ENCODE measurements around the gene SLC8A2.

Gene SLC8A2

GRCh38 chr19:47507924-47508553 is 36.3 kb upstream of the SLC8A2 start:
- no peak for DNase-seq
- in situ Hi-C loops (cut with HindIII; ENCODE audit: low pct_ligation_motif_present, low pct_unique_long_range_greater_than_20kb, low sequenced_read_pairs), result no loop called here

- in situ Hi-C loops (cut with HindIII; ENCODE audit: low pct_ligation_motif_present, low pct_unique_long_range_greater_than_20kb, low sequenced_read_pairs), result no loop called here
- DNase-seq, result no peak
Observed at GRCh38 chr19:47507012-47507411, 35.3 kb upstream of the SLC8A2 start.

DNA sequence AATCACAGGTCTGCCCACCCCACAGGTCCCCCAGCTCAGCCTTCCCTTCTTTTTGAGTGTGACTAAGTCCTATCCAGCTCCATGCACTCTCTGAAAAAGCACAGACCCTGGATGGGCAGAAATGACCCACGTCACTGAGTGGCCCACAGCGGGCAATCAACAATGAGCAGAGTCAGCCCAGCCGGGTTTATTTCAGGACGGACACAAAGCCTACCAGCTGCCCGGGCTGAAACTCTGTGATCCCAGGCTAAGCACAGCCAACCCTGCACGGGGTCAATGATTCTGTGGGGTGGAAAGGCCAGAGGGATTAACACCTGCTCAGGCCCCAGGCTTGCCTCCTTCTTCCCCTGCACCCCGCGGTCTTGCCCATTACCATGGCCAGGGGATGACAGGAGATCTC is 34.8 kb upstream of the SLC8A2 start:
- DNase-seq, result no peak
- in situ Hi-C loops (cut with HindIII; ENCODE audit: low pct_ligation_motif_present, low pct_unique_long_range_greater_than_20kb, low sequenced_read_pairs), result no loop called here

GRCh38 chr19:47505506-47505905 is 33.8 kb upstream of the SLC8A2 start:
- DNase-seq, result no peak
- in situ Hi-C loops (cut with HindIII; ENCODE audit: low pct_ligation_motif_present, low pct_unique_long_range_greater_than_20kb, low sequenced_read_pairs), result no loop called here

DNA sequence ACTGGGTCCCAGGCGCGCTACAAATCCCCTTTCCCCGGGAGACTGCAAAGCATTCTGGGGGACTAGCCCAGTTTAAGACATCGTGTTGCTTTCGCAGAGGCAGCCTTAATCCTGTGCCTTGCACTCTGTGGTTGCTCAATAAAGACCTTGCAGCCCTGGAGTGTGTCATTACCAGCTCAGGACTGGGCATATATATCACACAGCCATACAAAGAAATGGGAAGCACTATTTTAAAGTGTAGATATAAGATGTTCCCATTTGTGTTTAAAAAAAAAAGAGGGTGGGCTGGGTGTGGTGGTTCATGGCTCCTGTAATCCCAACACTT is 32.1 kb upstream of the SLC8A2 start:
- in situ Hi-C loops (cut with HindIII; ENCODE audit: low pct_ligation_motif_present, low pct_unique_long_range_greater_than_20kb, low sequenced_read_pairs), result no loop called here

DNA sequence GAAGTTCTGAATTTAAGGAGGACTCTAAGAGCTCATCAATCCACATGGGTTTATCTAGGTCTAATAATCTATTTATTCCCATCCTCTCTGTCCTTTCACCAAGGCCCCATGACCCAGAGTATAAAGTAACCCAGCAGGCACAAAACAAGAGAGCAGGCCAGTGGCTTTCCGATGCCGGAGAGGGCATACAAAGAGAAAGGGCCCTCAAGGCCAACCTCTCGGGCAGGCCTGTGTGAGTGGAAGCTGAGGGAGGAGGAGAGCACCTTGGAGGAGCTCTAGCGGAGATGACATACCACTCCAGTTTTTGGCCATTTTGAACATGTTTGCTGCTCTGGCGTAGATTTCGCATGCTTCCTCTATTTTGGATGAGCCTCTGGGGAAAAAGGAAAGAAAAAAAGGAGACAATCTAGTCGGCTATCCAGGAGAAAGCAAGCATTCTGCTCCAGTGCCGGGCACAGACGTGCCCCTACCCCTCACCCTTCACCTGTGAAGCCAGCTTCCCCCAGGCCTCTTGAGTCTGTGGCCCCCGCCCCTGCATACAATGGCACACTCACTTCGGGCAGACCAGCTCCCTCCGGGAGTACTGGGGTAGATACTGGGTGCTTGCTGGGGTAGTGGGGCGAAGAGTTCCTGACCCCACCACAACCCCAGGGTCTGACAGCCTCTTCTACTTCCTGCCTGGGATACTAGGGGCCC is 31.6 kb upstream of the SLC8A2 start:
- in situ Hi-C loops (cut with HindIII; ENCODE audit: low pct_ligation_motif_present, low pct_unique_long_range_greater_than_20kb, low sequenced_read_pairs), result no loop called here
- DNase-seq, result no peak

More for the DNA sequence above, 32.1 kb upstream of the SLC8A2 start:
- DNase-seq, result no peak

DNA sequence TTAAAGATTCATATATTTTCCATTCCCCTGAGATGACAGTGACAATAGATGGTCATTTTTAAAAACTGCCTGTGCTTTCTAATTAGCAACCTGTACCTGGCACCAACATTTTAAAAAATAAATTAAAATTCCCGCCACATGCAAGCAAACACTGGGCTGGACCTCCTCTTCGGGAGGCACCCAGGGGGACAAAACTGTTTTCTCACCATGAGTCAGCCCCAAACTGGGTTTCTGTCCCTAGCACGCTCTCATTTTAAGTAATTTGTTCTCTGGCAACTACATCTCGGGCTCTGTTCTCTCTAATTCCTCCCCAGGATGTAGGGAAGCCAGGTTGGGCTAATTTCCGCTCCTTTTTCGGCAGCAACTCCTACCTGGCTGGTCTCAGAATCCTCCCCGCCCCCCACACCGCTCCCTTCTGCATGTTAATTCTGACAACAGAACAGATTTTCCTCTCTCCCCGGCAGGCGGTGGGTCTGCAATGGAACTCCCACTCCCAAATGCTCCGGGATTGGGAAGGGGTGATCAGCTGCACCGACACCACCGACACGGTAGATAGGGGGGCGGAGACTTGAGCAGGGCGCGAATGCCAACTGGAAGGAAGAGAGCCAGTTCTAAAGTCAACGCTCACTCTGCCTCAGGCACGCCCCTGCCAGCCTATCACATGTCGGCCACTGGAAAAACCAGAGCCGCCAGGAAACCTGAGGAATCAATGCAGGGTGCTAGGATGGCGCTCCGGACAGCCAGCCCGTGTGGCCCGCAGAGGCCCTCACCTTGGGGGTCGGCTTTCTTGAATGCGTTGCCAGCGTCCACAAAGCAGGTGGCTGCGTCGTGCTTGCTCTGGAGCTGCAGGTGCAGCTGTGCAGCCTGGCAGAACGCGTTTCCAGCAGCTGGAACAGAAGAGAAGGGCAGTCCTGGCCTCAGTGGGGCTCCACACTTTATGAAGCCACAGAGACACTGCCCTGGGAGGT is 28.5 kb upstream of the SLC8A2 start:
- DNase-seq, result no peak
- in situ Hi-C loops (cut with HindIII; ENCODE audit: low pct_ligation_motif_present, low pct_unique_long_range_greater_than_20kb, low sequenced_read_pairs), result no loop called here

DNA sequence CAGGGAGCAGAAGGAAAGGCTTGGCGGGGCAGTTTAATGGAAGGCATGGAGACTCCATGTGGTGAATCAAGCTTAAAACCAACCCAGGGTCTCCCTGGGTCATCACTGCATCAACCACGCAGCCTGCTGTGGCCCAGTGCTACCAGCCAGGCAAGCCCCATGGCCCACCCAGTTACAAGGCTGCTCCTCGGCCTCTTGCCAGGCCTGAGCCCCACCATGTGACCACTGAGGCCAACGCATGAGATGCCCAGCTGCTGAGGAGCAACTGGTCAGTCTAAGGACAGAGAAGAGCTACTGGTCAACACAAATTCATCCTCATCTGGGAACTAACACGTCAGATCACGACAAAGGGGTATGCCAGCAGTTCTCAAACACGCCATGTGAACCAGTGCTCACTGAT is 27.7 kb upstream of the SLC8A2 start:
- in situ Hi-C loops (cut with HindIII; ENCODE audit: low pct_ligation_motif_present, low pct_unique_long_range_greater_than_20kb, low sequenced_read_pairs), result no loop called here
- no peak for DNase-seq

DNA sequence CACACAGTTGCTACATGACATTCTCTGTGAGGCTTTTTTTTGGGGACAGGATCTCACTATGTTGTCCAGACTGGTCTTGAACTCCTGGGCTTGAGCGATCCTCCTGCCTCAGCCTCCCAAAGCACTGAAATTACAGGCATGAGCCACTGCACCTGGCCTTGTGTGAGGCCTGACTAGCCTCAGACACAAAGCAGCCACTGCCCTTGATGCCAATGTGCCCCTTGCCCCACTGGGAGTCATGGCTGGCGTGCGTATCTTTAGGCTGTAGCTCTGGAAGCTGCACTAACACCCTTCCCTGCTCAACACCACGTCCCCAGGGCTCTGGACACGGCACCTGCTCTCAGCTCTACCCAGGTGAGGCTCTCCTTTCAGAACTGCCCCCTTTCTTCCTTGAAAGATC is 26.9 kb upstream of the SLC8A2 start:
- in situ Hi-C loops (cut with HindIII; ENCODE audit: low pct_ligation_motif_present, low pct_unique_long_range_greater_than_20kb, low sequenced_read_pairs), result no loop called here
- no peak for DNase-seq

DNA sequence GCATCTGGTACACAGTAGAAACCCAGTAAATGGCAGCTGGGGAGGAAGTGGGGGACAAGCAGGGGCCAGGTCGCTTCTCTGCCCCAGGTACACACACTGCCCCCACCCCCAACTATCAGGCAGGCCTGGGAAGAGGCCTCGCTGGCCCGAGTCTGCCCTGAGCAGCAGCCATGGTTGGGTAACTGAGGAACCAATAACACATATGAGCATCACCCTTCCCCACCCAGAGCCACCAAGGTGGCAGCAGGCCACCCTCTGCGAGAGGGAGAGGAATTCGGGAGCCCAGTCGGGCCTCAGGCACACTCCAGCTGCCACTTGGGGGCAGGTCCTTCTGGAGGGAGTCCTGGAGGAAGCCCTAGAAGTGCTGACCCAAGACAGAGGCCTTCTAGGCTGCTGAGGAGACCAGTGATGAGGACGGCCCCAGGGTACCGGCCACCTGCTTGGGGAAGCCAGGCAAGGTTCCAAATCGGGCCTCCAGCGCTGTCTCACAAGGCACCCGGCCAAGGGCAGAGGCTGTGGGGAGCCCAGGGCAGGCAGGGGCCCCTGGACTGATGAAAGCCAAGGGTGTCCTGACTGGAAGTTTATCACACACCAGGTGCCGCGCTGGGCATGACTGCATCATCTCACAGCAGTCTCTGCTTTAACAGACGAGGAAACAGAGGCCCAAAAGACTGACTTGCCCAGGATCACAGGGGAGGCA is 26.3 kb upstream of the SLC8A2 start:
- in situ Hi-C loops (cut with HindIII; ENCODE audit: low pct_ligation_motif_present, low pct_unique_long_range_greater_than_20kb, low sequenced_read_pairs), result no loop called here
- DNase-seq, result no peak

GRCh38 chr19:47497050-47497766 is 25.5 kb upstream of the SLC8A2 start:
- no peak for DNase-seq
- in situ Hi-C loops (cut with HindIII; ENCODE audit: low pct_ligation_motif_present, low pct_unique_long_range_greater_than_20kb, low sequenced_read_pairs), result no loop called here

DNA sequence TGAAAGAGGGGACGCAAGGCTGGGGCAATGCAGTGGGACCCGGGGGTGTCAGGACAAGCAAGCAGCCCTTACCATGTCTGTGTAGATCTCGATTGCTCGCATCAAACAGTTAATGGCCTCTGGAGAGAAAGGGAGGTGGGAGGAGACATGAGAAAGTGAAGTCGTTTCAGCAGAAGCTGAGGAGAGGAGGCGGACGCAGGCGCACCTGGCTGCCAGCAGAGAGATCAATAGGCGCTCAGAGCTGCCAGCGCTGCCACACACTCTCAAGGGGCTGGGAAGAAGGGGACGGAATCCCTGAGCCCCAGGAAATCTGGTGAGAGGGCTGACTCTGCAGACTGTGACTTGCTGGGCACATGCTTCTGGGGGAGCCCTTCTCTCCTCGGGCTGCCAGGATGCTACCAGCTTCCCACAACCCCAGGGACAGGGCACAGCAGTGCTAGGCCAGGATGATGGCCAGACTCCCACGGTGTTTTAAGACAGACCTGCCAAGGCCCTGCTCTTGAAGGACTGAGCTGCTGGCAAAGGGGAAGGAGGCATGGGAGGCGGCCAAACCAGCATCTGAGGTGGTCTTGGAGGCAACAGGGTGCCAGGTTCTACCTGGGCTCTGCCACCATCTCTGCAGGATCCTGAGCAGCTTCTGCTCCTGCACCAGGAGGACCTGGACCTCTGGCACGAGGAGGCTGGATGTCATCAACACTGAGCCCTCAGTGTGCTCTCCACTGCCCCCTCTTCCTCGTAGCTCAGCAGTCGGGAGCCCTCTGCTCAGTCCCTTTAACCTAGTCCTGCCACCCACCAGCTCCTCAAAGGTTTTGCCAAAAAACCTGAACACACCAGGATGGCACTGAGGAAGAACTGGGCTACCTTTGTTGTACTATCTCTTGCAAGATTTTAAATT is 24.0 kb upstream of the SLC8A2 start:
- no peak for DNase-seq
- in situ Hi-C loops (cut with HindIII; ENCODE audit: low pct_ligation_motif_present, low pct_unique_long_range_greater_than_20kb, low sequenced_read_pairs), result no loop called here

DNA sequence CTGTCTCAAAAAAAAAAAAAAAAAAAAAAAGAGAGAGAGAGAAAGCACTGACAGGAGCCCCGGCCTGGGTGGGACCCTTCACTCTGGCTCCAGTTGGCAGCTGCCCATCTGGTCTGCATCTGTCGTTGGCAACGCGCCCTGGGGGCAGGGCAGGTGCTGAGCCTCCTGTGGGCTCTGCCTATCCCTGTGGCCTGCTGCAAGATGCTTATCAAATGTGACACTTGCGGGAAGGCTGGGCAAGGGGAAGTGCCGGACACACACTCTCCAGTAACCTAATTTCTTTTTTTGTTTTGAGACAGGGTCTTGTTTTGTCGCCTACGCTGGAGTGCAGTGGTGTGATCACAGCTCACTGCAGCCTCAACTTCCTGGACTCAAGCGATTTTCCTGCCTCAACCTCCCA is 23.0 kb upstream of the SLC8A2 start:
- in situ Hi-C loops (cut with HindIII; ENCODE audit: low pct_ligation_motif_present, low pct_unique_long_range_greater_than_20kb, low sequenced_read_pairs), result no loop called here
- DNase-seq, result no peak

DNA sequence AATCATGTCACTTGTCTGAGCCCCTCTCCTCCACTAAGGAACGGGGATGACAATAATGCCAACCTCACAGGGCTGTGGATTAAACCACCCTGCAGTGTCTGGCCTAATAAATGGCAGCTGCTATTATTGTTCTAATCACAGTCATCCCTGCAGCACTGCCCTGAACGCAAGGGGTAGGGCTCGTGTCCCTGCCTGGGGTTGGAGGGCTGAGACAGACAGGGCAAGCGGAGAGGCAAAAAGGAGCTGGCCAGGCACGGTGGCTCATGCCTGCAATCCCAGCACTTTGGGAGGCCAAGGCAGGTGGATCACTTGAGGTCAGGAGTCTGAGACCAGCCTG is 22.5 kb upstream of the SLC8A2 start:
- in situ Hi-C loops (cut with HindIII; ENCODE audit: low pct_ligation_motif_present, low pct_unique_long_range_greater_than_20kb, low sequenced_read_pairs), result no loop called here
- no peak for DNase-seq

- DNase-seq, result no peak
- in situ Hi-C loops (cut with HindIII; ENCODE audit: low pct_ligation_motif_present, low pct_unique_long_range_greater_than_20kb, low sequenced_read_pairs), result no loop called here
Observed at GRCh38 chr19:47493378-47494210, 21.9 kb upstream of the SLC8A2 start.

GRCh38 chr19:47492571-47493377 is 21.1 kb upstream of the SLC8A2 start:
- DNase-seq, result no peak
- in situ Hi-C loops (cut with HindIII; ENCODE audit: low pct_ligation_motif_present, low pct_unique_long_range_greater_than_20kb, low sequenced_read_pairs), result no loop called here
